GM18505 (cell line): ENCODE results near the gene MRPL54.

Experiments used
- ATAC-seq: cut with Tn5 transposase; IDR thresholded peaks from one replicate; pipeline ENCODE4 v1.9.1; 2021; ENCODE audit not compliant: unreplicated experiment
- POLR2A ChIP-seq: IDR thresholded peaks from 4 replicates; pipeline ENCODE4 v1.6.1; 2011; ENCODE audit warnings: borderline replicate concordance; ENCODE audit not compliant: insufficient read depth, insufficient read length; ENCODE audit errors: extremely low read depth

Gene MRPL54

DNA sequence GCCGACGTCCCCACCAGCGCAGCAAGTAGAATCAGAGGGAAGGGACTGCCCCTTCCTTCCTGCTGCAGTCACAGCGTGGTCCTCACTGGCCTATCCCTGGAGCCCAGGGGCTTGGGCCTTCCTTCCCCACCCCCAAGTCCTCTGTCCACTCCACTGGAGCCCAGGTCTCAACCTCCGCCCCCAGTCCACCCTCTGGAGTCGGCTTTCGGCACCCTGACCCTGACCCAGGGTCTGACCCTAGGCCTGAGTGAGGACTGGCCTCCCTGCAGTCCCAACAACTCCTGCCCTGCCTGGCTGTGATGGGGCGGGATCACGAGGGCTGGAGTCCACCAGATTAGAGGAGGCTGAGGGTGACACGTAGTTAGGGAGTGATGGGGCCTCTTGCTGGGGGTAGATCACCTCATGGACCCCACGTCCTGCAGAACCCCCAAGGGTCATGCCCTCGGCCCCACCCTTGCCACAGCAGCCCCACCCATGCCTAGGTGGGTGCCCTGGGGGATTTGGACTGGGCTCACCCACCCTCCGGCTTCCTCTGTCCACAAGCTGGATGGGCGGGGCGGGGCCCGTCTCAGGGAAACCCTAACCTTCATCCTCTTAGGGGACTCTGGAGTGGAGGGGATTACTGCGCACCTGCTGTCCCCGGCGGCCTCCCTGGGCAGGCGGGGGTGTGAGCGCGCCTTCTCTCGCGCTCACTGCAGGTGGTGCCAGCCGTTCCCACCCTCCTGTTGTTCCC is 5.7 kb downstream of the MRPL54 start:
- ATAC-seq: no peak
- TF ChIP-seq POLR2A: no peak

DNA sequence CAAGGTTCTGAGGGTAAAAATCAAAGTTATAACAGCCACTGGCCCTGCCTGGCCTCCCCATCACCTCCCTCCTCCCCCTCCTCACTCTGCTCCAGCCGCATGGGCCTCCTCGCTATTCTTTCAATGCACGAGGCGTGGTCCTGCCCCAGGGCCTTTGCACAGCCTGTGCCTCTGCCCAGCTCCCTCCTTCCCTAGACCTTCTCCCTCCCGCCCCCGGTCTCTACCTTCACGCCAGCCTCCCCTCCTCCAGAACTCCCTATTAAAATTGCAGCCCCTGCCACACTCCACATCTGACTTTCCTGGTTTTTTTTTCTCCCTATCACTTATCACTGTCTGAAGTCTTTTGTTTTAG is 6.2 kb downstream of the MRPL54 start:
- no peak for TF ChIP-seq POLR2A
- no peak for ATAC-seq

DNA sequence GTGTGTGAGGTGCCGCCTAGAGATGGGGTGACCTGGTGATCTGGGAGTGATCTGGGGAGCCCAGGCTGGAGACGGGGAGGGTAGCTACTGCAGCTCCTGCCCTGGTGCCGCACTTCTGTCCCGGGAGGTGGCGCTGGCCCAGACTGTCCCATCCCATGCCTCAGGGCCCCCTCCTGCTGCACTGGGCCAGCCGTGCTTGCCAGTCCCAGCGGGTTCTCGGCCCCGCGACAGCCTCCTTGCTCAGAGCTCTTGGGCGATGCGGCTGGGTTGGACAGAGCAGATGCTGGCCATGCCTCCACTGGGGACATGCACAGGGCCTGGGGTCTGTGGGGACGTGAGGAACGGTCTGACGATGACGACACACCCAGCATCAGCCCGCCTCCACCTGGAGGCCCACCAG is 7.0 kb downstream of the MRPL54 start:
- no peak for TF ChIP-seq POLR2A
- no peak for ATAC-seq

DNA sequence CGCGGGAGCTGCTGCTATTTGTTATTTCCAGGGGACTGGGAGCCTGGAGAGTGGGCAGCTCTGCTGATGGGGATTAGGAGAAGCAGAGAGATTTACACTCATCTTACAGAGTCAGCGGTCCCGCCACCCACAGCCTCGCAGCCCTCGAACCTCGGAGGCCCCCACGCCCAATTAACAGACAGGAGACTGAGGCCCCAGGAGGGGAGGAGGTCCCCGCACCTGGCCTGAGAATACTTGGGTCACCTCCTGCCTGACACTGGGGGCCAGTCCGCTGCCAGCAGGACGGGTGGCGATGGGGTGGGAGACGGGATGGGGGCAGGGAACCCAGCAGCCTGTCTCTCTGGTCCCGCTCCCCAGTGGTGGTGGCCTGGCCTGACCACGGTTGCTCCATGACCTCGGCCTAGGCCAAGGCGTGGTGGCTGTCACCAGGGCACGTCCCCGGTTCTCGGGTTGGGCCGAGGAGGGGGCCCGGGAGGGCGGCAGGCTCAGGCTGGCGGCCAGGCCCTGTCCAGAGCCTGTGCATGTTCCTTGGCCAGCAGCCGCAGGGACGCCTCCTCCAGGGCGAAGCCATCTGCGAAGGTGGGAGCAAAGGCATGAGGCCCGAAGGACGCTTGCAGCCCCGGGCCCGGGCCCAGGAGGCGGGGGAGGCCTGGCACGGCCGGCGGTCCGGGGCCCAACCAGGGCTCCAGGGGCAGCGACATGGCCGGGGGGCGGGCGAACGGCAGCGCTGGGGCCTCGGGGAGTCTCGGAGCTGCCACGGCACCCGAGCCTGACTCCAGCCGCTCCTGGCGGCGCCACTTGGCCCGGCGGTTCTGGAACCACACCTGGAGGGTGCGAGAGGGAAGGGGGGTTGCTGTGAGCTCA is 7.9 kb downstream of the MRPL54 start:
- no peak for TF ChIP-seq POLR2A
- ATAC-seq: no peak

DNA sequence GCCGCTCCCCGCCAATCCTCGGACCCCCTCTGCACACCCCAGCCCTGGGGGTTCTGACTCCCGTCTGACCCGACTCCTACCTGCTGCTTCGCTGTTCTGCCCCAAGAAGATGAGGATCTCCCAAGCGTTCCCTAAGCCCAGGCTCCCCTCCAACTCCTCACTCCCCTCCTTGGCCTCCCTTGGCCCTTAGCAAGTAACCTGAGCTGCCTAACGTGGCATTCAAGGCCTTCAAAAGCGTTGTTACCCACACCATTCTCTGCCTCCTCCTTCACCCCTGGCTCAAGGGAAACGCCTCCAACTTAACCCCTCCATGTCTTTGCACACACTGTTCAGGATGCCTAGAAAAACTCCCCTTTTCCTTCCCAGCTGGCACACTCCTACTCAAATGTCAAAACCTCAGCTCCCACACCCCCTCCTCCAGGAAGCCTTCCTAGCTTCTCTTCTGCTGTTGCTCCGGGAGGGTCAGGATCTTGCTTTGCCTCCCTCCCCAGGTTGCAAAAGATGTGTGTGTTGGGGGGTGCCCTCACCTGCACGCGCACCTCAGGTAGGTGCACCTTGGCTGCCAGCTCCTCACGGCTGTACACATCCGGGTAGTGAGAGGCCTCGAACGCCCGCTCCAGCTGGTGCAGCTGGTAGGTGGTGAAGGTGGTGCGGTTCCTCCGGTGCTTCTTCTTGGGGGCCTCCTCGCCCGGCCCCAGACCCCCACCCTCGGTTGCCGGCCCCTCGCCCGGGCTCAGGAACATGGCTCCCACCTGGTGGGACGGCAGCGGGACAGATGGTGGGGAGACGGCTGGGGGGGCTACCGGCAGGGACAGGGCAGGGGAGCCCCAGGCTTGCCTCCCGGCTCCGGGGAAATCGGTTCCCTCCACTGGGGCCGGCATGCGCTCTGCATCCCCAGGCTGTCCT is 8.8 kb downstream of the MRPL54 start:
- ATAC-seq: no peak
- TF ChIP-seq POLR2A: no peak

DNA sequence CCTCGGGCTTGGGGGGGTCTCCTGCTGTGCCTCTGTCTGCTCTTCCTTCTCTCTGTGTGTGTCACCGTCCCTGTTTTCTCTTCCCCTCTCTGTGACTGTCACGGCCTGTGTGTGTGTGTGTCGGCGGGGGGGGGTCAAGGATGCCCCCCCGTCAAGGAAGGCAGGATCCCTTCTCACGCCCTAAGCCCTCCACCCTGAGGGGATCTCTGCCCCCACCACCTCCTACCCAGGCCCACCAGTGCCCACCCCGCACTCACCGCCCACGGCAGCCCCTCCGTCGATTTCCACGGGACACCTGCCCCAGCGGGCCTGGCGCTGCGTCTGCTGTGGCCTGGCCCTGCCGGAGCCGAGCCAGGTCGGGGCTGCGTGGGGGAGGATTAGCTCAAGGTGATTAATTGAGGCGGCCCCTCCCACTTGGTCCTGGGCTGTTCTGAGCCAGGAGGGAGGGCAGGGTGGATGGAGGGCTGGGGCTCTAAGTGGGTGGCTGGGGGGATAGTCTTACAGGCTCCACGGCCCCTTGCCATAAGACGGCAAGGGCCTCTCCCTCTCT is 9.5 kb downstream of the MRPL54 start, which contains the start of gene RAX2:
Gene RAX2 (minus strand): TSS at position 323 of the 550 bp plus-strand sequence. CDS start 486 bp downstream, outside the sequence.
- ATAC-seq: no peak
- TF ChIP-seq POLR2A: no peak

DNA sequence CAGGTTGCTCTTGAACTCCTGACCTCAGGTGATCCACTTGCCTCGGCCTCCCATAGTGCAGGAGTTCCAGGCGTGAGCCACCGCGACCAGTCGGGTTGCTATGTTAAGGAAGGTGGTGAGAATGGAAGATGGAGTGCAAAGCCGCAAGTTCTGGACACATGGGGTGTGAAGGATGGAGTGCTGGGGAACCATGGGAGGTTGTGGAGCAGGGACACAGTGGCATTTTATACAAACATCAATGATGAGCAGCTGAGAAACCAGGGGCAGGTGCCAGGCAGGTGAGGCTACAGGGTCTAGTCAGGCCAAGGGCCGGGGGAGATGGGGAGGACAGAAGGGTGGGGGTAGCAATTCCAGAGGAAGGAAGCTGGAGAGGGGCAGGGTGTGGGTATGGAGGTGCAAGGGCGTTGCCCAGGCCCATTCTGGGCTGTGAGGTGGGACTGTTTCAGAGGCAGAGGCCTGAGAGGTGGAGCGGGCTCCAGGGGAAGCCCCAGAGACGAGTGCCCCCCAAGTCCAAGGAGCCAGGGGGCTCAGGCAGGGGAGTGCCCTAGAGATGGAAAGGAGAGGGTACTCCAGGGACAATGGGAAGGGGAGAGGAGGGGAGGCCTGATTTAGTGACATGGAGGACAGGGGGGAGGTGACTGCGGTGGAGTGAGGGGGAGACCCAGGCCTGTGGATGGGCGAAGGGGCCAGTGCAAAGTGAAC is 11.5 kb downstream of the MRPL54 start:
- ATAC-seq: no peak
- TF ChIP-seq POLR2A: no peak

DNA sequence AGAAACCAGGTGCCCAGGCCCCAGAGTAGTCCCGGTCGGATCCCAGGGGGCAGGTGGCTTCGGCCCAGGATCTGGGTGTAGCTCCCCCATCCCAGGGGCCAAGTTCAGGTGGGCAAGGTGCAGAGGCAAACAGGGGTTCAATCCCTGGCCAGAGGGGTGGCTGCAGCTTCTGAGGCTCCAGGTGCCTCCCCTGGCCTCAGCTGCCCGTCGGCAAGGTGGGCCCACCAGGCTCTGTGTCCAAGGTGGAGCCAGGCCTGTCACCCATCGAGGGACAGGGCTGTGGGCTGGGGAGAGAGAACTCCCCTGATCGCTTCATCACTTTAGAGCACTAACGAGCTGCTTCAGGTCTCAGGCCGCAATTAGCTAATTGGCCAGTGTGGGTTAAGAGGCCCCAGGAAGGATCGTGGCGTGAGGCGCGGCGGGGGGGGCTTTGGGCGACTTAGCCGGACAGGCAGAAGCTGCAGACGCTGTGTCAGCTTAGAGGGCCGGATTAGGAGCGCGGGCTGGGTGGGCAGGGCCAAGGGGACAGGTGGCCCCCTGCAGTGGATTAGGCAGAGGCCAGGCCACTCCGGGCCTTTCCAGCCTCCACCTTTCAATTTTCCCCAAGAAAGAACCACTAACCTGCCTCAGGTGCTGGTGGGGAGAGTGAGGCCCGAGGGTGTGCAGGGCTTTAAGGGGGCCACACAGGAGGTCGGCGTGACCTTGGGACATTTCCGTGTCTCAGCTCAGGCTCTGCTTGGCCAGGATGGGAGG is 12.3 kb downstream of the MRPL54 start:
- no peak for ATAC-seq
- no peak for TF ChIP-seq POLR2A

DNA sequence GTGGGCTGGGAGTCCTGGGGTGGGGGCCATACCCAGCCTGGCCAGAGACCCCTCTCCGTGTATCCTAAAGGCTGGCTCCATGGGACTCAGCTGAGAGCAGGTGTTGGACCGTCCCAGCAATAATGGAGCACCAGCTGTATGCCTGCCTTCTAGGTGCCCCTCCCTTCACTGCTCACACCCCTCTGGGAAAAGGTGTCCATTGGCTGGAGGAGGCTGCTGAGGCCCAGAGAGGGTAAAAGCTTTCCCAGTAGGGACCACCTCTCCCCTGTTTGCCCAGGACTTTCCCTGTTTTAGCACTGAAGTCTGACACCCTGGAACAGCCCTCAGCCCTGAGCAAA is 12.9 kb downstream of the MRPL54 start:
- ATAC-seq: no peak
- no peak for TF ChIP-seq POLR2A

DNA sequence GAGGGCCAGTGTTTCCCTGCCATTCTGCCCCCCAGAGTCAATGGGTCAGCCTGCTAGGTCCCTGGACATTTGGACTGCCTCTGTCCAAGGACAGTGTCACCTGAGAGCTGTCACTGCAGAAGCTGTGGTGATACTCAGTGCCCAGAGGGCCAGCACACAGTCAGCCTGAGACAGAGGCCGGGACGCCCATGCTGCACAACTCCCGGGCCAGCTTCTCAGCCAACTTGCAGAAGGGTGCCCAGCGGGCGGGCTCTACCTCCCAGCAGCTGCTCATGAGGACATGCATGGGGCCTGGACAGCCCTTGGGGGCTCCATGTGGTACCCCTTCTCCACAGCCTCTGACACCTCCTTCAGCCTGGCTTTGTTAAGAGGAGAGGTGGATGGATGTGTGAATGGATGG is 13.3 kb downstream of the MRPL54 start:
- ATAC-seq: no peak
- no peak for TF ChIP-seq POLR2A

DNA sequence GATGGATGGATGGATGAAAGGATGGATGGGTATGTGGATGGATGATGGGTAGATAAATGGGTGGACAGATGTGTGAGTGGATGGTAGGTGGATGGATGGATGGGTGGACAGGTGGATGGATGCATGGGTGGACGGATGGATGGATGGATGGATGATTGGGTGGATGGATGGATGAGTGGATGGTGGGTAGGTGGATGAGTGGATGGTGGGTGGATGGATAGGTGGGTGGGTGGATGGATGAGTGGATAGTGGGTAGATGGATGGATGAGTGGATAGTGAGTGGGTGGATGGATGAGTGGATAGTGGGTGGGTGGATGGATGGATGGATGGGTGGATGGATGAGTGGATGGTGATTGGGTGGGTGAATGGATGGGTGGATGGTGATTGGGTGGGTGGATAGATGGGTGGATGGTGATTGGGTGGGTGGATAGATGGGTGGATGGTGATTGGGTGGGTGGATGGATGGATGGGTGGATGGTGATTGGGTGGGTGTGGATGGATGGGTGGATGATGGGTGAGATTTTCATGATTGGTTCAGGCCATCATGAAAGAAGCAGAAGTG is 14.1 kb downstream of the MRPL54 start:
- no peak for TF ChIP-seq POLR2A
- no peak for ATAC-seq
